HG02763 (cell line): ENCODE data around the gene NIPAL3.

Source experiments
- ATAC-seq: cut with Tn5 transposase; IDR thresholded peaks from one replicate; pipeline ENCODE4 v1.9.1; 2021; ENCODE audit warnings: mild to moderate bottlenecking, moderate library complexity; ENCODE audit not compliant: unreplicated experiment

Gene NIPAL3

GRCh38 chr1:24415334-24415909 is at the start of gene NIPAL3:
Gene NIPAL3 (plus strand): TSS chr1:24415802. CDS start chr1:24419548, 3,746 bp downstream.
- ATAC-seq: peak; percentile 95

- ATAC-seq: no peak
These were observed 48.9 kb upstream of the NIPAL3 start for GRCh38 chr1:24366707-24367106.

GRCh38 chr1:24369199-24369598 is 46.4 kb upstream of the NIPAL3 start:
- ATAC-seq: no peak

GRCh38 chr1:24369801-24370200 is 45.8 kb upstream of the NIPAL3 start:
- no peak for ATAC-seq

- ATAC-seq: no peak
These were observed 42.6 kb upstream of the NIPAL3 start for GRCh38 chr1:24373044-24373443.

- no peak for ATAC-seq
These were observed 41.9 kb upstream of the NIPAL3 start for GRCh38 chr1:24373710-24374109.

- ATAC-seq: no peak
These were observed 40.5 kb upstream of the NIPAL3 start for GRCh38 chr1:24374891-24375786.

GRCh38 chr1:24379733-24380315 is 35.8 kb upstream of the NIPAL3 start:
- ATAC-seq: no peak

GRCh38 chr1:24380508-24380907 is 35.1 kb upstream of the NIPAL3 start:
- ATAC-seq: no peak

GRCh38 chr1:24381256-24381655 is 34.3 kb upstream of the NIPAL3 start:
- no peak for ATAC-seq

GRCh38 chr1:24382165-24382577 is 33.4 kb upstream of the NIPAL3 start:
- ATAC-seq: no peak

GRCh38 chr1:24383381-24383940 is 32.1 kb upstream of the NIPAL3 start:
- no peak for ATAC-seq

GRCh38 chr1:24384251-24385090 is 31.1 kb upstream of the NIPAL3 start:
- no peak for ATAC-seq

- ATAC-seq: no peak
These were observed 30.3 kb upstream of the NIPAL3 start for GRCh38 chr1:24385160-24385940.

- ATAC-seq: no peak
These were observed 29.4 kb upstream of the NIPAL3 start for GRCh38 chr1:24386241-24386640.

GRCh38 chr1:24386931-24387330 is 28.7 kb upstream of the NIPAL3 start:
- ATAC-seq: no peak

- ATAC-seq: no peak
These were observed 27.9 kb upstream of the NIPAL3 start for GRCh38 chr1:24387636-24388175.

GRCh38 chr1:24388331-24388885 is 27.2 kb upstream of the NIPAL3 start:
- ATAC-seq: no peak

- ATAC-seq: no peak
These were observed 26.3 kb upstream of the NIPAL3 start for GRCh38 chr1:24389231-24389678.
